GM21367 (cell line): Measurements from ENCODE around the gene CRPPA.

Experiments
- ATAC-seq: cut with Tn5 transposase; IDR thresholded peaks from one replicate; pipeline ENCODE4 v1.9.1; 2021; ENCODE audit not compliant: unreplicated experiment

The CRPPA gene

GRCh38 chr7:16423761-16424160, 2.4 kb upstream of the CRPPA start:
- ATAC-seq, result no peak

GRCh38 chr7:16422917-16423316, 1.6 kb upstream of the CRPPA start:
- ATAC-seq, result no peak

- no peak for ATAC-seq
Observed at GRCh38 chr7:16422103-16422435, 731 bp upstream of the CRPPA start.

GRCh38 chr7:16420649-16421332, 547 bp downstream of the CRPPA start:
- ATAC-seq, result peak; percentile 85

- no peak for ATAC-seq
Observed at GRCh38 chr7:16420329-16420648, 1.0 kb downstream of the CRPPA start.

GRCh38 chr7:16419859-16420258, 1.5 kb downstream of the CRPPA start:
- ATAC-seq, result no peak

- ATAC-seq, result no peak
Observed at GRCh38 chr7:16419126-16419525, 2.2 kb downstream of the CRPPA start.

- no peak for ATAC-seq
Observed at GRCh38 chr7:16417906-16418305, 3.4 kb downstream of the CRPPA start.

GRCh38 chr7:16416289-16417282, 4.8 kb downstream of the CRPPA start:
- ATAC-seq, result no peak

- no peak for ATAC-seq
Observed at GRCh38 chr7:16412274-16413254, 8.8 kb downstream of the CRPPA start.

- ATAC-seq, result no peak
Observed at GRCh38 chr7:16411391-16411790, 9.9 kb downstream of the CRPPA start.

- ATAC-seq, result no peak
Observed at GRCh38 chr7:16409777-16410176, 11.6 kb downstream of the CRPPA start.

- ATAC-seq, result no peak
Observed at GRCh38 chr7:16404636-16405035, 16.7 kb downstream of the CRPPA start.

- ATAC-seq, result no peak
Observed at GRCh38 chr7:16403475-16403874, 17.9 kb downstream of the CRPPA start.

- no peak for ATAC-seq
Observed at GRCh38 chr7:16402940-16403339, 18.4 kb downstream of the CRPPA start.

GRCh38 chr7:16402091-16402490, 19.2 kb downstream of the CRPPA start:
- no peak for ATAC-seq

- ATAC-seq, result no peak
Observed at GRCh38 chr7:16400893-16401275, 20.5 kb downstream of the CRPPA start.

- ATAC-seq, result no peak
Observed at GRCh38 chr7:16399916-16400892, 21.1 kb downstream of the CRPPA start.

- no peak for ATAC-seq
Observed at GRCh38 chr7:16399265-16399831, 22.0 kb downstream of the CRPPA start.
